D341Med (cell line): ENCODE results near the gene SKAP1.

Source experiments
- DNase-seq: peaks from one replicate; pipeline ENCODE4 v3.0.0; 2012; ENCODE audit warnings: low spot score

SKAP1 gene

GRCh38 chr17:48104440-48104839 is 325.6 kb downstream of the SKAP1 start:
- DNase-seq: no peak

DNA sequence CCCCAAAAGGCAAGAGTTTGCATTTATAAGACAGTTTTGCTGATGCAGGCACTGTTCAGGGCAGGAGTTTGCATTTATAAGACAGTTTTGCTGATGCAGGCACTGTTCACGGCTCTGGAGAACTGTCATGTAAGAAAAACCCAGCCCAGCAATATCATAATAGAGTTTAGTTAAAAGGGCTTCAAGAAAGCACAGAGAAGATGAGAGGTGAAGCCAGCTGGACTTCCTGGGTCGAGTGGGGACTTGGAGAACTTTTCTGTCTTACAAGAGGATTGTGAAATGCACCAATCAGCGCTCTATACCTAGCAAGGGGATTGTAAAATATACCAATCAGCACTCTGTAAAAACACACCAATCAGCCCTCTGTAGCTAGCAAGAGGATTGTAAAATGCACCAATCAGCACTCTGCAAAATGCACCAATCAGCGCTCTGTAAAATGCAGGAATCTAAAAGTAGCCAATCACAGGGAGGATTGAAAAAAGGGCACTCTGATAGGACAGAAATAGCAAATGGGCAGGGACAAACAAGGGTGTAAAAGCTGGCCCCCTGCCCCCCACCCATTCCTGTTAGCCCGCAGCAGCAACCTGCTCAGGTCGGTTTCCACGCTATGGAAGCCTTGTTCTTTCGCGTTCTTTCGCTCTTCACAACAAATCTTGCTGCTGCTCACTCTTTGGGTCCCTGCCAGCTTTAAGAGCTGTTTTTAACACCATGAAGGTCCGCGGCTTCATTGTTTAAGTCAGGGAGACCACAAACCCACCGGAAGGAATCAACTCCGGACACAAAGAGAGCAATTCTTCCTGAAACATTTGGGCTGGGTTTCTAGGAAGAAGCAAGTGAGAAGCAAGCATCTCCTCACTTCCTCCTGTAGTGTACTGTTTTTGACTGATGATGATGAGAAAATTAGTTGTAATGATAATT is 327.0 kb downstream of the SKAP1 start:
- DNase-seq: no peak

DNA sequence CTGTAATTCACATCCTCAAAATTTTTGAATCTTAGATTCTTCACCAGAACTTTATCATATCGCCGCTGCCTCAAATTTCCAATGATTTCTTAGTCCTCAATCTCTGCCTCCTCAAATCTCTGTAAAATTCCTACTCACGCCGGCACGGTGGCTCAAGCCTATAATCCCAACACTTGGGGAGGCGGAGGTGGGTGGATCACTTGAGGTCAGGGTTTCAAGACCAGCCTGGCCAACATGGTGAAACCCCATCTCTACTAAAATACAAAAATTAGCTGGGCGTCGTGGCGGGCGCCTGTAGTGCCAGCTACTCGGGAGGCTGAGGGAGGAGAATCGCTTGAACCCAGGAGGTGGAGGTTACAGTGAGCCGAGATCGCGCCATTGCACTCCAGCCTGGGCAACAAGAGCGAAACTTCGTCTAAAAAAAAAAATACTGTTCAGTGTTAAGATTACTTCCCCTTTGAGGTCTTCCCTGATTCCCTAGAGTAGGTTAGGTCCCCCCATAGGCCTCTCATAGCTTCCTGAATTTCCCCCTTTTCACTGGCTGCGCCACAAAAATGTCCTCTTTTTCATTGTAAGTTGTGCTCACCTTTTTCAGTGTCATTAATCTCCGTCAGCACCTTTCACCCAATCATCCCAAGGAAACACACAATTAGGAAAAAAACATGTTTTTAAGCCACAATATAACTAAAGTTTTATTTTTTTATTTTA is 327.8 kb downstream of the SKAP1 start:
- DNase-seq: no peak

DNA sequence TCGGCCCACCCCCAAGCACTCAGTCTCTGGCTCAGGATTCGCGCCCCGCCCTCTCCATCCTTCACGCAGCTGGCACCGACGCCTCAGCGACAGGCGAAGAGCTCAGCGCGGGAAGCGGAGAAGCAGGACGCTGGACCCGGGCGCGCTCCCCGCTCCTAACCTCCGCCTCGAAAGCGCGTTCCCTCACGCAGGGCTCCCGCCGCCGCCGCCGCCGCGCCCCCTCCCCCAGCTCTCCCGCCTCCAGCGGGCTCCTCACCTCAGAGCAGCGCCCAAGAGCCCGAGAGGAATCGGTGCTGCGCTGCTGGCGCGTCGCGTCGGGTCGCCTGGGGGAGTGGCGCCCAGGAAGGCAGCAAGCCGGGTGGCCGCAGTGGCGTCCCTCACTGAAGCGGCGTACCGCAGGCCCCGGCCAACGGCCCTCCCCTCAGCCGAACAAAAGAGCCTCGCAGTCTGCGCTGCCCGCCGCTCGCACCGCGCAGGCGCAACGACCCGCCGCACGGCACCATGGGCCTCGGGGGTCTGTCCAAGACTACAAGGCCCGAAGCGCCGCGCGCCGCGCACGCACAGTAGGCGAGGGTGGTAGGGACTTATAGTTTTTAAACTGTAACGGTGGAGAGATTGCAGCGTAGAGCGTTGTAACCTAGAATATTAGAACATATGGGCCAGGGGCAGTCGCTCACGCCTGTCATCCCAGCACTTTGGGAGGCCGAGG is 328.8 kb downstream of the SKAP1 start, which contains the start of gene CBX1:
Gene CBX1 (minus strand): TSS at position 467 of the 709 bp plus-strand sequence. CDS start 24,474 bp downstream, outside the sequence.
- peak; percentile 99 for DNase-seq

GRCh38 chr17:48100591-48101011 is 329.4 kb downstream of the SKAP1 start:
- peak; percentile 78 for DNase-seq

- no peak for DNase-seq
These were observed 329.9 kb downstream of the SKAP1 start for GRCh38 chr17:48100160-48100559.

DNA sequence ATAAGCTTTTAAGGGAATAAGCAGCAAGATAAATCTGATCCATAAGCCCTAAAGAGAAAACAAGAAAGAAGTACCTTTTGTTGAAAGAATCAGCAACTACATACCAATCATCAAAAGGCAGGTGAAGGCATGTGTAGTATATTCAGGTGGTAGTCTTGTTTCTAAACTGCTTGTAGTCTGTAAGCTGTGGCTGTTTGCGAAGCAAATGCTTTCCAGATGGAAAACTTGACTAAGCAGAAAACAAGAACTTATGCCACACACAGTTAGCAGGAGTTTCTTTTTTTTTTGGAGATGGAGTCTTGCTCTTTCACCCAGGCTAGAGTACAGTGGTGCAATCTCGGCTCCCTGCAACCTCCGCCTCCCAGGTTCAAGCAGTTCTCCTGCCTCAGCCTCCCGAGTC is 334.4 kb downstream of the SKAP1 start:
- DNase-seq: no peak

DNA sequence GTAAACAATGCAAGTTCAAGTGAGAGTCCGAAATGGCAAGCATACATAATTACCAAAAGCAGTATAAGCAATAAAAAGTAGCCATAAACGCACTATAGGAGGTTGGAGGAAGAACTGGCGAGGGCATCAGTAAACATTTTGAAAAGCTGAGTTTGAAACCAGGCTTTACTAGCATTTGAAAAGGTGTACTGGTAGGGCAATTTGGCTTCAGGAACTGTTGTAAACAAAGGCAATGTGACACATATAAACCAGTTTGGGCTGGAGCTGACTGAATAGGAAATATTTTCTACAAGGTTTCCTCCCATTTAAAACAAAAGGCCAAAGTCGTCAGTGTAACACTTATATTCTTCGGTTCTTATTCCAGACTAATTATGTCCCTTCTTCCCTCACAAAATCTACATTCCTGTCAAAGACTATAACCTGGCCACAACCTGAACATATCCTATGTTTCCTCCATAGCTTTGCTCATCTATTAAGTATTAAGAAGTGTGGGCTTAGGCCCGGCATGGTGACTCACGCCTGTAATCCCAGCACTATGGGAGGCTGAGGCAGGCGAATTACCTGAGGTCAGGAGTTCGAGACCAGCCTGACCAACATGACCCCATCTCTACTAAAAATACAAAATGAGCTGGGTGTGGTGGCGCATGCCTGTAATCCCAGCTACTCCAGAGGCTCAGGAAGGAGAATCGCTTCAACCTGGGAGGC is 336.5 kb downstream of the SKAP1 start:
- no peak for DNase-seq

- DNase-seq: no peak
These were observed 345.1 kb downstream of the SKAP1 start for GRCh38 chr17:48084932-48085331.
